Measurements from ENCODE around the gene CHRNG. TPM values are rescaled to one million over a fixed set of nuclear protein-coding genes. Genes with fewer than 3 reads are reported as not detected.
A peak's percentile ranks its signal among the peaks of the same experiment; 100 is the strongest.

Gene CHRNG
- total and polyA plus RNA-seq, 4 donors, result not detected

DNA sequence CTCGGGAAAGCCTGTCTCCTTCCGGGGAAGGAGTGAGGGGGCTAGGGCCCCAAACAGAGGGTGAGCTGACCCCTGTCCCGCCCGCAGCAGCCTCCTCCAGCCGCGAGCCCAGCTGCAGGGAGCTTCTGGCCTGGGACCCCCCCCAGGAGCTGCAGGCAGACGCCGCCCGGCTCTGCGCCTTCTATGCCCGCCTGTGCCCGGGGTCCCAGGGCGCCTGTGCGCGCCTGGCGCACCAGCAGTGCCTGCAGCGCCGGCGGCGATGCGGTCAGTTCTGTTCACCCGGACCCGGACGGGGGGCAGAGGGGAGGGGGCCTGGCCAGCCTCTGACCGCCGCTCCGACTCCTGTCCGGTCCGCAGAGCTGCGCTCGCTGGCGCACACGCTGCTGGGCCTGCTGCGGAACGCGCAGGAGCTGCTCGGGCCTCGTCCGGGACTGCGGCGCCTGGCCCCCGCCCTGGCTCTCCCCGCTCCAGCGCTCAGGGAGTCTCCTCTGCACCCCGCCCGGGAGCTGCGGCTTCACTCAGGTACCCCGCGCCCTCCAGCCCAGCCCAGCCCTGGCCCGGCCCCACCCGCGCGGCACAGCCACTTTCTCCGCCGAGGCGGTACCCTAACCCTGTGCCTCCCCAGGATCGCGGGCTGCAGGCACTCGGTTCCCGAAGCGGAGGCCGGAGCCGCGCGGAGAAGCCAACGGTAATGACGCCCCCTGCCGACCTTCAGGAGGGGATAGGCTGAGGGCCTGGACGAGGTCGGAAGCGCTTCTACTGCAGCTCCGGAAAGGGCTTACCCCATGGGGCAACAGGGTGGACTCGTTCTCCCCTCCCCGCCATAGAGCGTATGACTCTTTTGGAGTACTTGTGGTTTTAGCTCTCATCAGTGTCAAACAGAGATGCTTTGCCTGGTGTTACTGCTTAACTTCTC lies 15.6 kb upstream of the CHRNG start:
- WGBS, 2 donors, result 1% methylated on average over 68 to 75 of the region's 75 CpGs
- intact Hi-C loops (cut with DNase I), result loop anchor here in 1 of 2 donors (10.0 kb wide), 1 partner anchor 619 kb away; no protein-coding TSS in a partner anchor
- no peak for DNase-seq

DNA sequence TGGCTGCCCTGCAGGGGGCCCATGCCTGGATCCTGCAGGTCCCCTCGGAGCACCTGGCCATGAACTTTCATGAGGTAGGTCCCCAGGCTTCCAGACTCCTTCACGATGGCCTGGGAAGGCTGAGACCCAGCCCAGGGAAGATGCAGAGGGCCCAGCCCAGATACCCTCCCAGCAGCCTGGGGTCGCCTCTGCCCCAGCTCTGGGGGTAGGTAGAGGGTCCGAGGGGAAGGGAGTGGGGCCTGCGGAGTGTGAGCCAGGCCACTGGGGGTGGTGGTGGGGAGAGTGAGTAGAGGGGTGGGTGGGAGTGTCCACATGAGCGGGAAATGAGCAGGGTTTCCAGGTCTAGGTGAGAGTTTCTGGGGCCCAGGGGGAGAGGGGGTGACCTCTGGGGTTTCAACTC lies 14.7 kb upstream of the CHRNG start:
- intact Hi-C loops (cut with DNase I), result loop anchor here in 1 of 2 donors (10.0 kb wide), 1 partner anchor 620 kb away; no protein-coding TSS in a partner anchor
- ATAC-seq (ENCODE audit: low FRiP score), result no peak
- H3K27me3 ChIP-seq (ENCODE audit: control insufficient read depth in 1 of 2, insufficient read depth in 2 of 2, low read length in 1 of 2), result no peaks in the 10 kb centered on the region

More for the DNA sequence above, 15.6 kb upstream of the CHRNG start:
- ATAC-seq (ENCODE audit: low FRiP score), result no peak
- no peaks in the 10 kb centered on the region for H3K4me1 ChIP-seq (ENCODE audit: control insufficient read depth in 1 of 2, insufficient read depth in 2 of 2, low read length in 2 of 2)
- H3K4me3 ChIP-seq (ENCODE audit: low read length in 2 of 2), result no peak overlapping the region
- H3K27me3 ChIP-seq (ENCODE audit: control insufficient read depth in 1 of 2, insufficient read depth in 2 of 2, low read length in 1 of 2), result no peaks in the 10 kb centered on the region
- H3K9me3 ChIP-seq (ENCODE audit: control insufficient read depth, low read length), result no peaks in the 10 kb centered on the region
- H3K36me3 ChIP-seq (ENCODE audit: control insufficient read depth in 1 of 2, insufficient read depth in 2 of 2, low read length in 1 of 2), result no peaks in the 10 kb centered on the region
- no peak overlapping the region for H3K27ac ChIP-seq (ENCODE audit: low read depth in 1 of 2, low read length in 2 of 2)

DNA sequence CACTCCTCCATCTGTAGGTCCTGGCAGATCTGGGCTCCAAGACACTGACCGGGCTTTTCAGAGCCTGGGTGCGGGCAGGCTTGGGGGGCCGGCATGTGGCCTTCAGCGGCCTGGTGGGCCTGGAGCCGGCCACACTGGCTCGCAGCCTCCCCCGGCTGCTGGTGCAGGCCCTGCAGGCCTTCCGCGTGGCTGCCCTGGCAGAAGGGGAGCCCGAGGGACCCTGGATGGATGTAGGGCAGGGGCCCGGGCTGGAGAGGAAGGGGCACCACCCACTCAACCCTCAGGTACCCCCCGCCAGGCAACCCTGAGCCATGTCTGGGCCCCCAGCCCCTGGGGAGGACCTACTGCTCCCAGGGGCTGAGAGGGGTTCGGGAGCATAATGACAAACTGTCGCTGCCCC lies 14.3 kb upstream of the CHRNG start:
- H3K36me3 ChIP-seq (ENCODE audit: control insufficient read depth in 1 of 2, insufficient read depth in 2 of 2, low read length in 1 of 2), result no peaks in the 10 kb centered on the region
- intact Hi-C loops (cut with DNase I), result loop anchor here in 1 of 2 donors (10.0 kb wide), 1 partner anchor 620 kb away; no protein-coding TSS in a partner anchor
- H3K4me1 ChIP-seq (ENCODE audit: control insufficient read depth in 1 of 2, insufficient read depth in 2 of 2, low read length in 2 of 2), result no peaks in the 10 kb centered on the region
- no peaks in the 10 kb centered on the region for H3K27me3 ChIP-seq (ENCODE audit: control insufficient read depth in 1 of 2, insufficient read depth in 2 of 2, low read length in 1 of 2)
- no peak for DNase-seq
- no peak overlapping the region for H3K27ac ChIP-seq (ENCODE audit: low read depth in 1 of 2, low read length in 2 of 2)
- no peak for ATAC-seq (ENCODE audit: low FRiP score)
- no peak overlapping the region for H3K4me3 ChIP-seq (ENCODE audit: low read length in 2 of 2)
- WGBS, 2 donors, result 78 to 82% methylated on average over 13 to 14 of the region's 14 CpGs
- H3K9me3 ChIP-seq (ENCODE audit: control insufficient read depth, low read length), result no peaks in the 10 kb centered on the region

More for the DNA sequence above, 14.7 kb upstream of the CHRNG start:
- no peaks in the 10 kb centered on the region for H3K4me1 ChIP-seq (ENCODE audit: control insufficient read depth in 1 of 2, insufficient read depth in 2 of 2, low read length in 2 of 2)
- no peak overlapping the region for H3K4me3 ChIP-seq (ENCODE audit: low read length in 2 of 2)
- H3K27ac ChIP-seq (ENCODE audit: low read depth in 1 of 2, low read length in 2 of 2), result no peak overlapping the region
- WGBS, 2 donors, result 67 to 69% methylated on average over 5 to 6 of the region's 6 CpGs
- no peaks in the 10 kb centered on the region for H3K9me3 ChIP-seq (ENCODE audit: control insufficient read depth, low read length)
- no peak for DNase-seq
- H3K36me3 ChIP-seq (ENCODE audit: control insufficient read depth in 1 of 2, insufficient read depth in 2 of 2, low read length in 1 of 2), result no peaks in the 10 kb centered on the region

DNA sequence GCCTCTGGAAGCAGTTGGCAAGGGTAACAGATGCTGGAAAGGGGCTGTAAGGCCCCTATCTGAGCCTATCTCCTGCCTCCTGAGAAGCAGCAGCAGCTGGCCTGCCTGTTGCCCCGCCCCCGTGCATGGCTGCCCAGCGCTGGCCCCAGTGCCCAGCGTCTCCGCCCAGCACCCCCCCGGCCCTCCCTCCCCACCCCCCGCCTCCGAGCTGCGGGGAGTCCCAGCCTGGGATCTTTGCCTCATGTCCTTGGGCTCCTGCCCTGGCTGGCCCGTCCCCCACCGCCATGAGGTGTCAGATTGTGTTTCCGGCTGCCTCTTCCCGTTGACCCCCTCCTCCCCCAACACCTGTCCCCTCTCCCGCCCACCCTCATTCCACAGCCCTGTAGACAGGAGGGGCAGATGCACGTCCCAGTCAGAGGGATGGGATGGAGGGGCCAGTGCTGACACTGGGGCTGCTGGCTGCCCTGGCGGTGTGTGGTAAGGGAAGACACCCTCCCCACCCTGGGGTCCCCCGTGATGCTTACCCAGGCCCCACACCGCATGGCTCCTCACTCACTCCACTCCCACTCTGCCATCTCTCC lies 13.6 kb upstream of the CHRNG start, which contains the start of gene CHRND:
CHRND (plus strand) TSS at position 370 of the 581 bp plus-strand sequence; CDS start at position 426, 56 bp downstream.
- Histone ChIP-seq H3K36me3 (ENCODE audit: control insufficient read depth in 1 of 2, insufficient read depth in 2 of 2, low read length in 1 of 2) (no peaks in the 10 kb centered on the region), H3K4me3 (ENCODE audit: low read length in 2 of 2) (no peak within 1 kb of the TSS), H3K27ac (ENCODE audit: low read depth in 1 of 2, low read length in 2 of 2) (no peak within 1 kb of the TSS), H3K27me3 (ENCODE audit: control insufficient read depth in 1 of 2, insufficient read depth in 2 of 2, low read length in 1 of 2) (no peaks in the 10 kb centered on the region), H3K4me1 (ENCODE audit: control insufficient read depth in 1 of 2, insufficient read depth in 2 of 2, low read length in 2 of 2) (no peaks in the 10 kb centered on the region), H3K9me3 (ENCODE audit: control insufficient read depth, low read length) (no peaks in the 10 kb centered on the region)
- DNase-seq (no peak), ATAC-seq (ENCODE audit: low FRiP score) (no peak)
- 18 to 20% methylated on average over 13 to 18 of the region's 18 CpGs for WGBS, 2 donors
- intact Hi-C loops (cut with DNase I), result loop anchor here in 1 of 2 donors (10.0 kb wide), 1 partner anchor 621 kb away; no protein-coding TSS in a partner anchor

DNA sequence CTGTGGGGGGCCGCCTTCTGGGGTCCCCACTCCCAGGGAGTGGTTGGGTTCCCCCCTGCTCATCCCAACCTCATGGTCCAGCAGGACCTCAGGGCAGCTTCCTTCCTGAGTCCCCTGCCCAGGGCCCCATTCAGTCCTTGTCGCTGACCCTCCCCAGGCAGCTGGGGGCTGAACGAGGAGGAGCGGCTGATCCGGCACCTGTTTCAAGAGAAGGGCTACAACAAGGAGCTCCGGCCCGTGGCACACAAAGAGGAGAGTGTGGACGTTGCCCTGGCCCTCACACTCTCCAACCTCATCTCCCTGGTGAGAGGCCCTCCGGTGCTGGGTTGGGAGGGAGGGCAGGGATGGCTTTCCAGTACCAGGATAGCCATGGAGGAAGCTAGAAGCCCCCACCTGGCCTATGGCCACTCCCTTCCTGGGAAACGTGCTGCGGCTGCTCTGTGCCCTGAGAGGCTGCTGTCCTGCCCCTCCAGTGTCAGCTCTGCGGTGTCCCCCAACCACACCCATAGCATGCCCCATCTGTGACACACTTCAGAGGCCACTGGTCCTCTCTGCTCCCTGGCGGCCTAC lies 13.0 kb upstream of the CHRNG start:
- H3K27ac ChIP-seq (ENCODE audit: low read depth in 1 of 2, low read length in 2 of 2), result no peak overlapping the region
- H3K4me3 ChIP-seq (ENCODE audit: low read length in 2 of 2), result no peak overlapping the region
- WGBS, 2 donors, result 77 to 83% methylated on average over 12 to 13 of the region's 13 CpGs
- ATAC-seq (ENCODE audit: low FRiP score) (no peak), DNase-seq (no peak)
- H3K36me3 ChIP-seq (ENCODE audit: control insufficient read depth in 1 of 2, insufficient read depth in 2 of 2, low read length in 1 of 2), result no peaks in the 10 kb centered on the region
- H3K27me3 ChIP-seq (ENCODE audit: control insufficient read depth in 1 of 2, insufficient read depth in 2 of 2, low read length in 1 of 2), result no peaks in the 10 kb centered on the region
- intact Hi-C loops (cut with DNase I), result loop anchor here in 1 of 2 donors (10.0 kb wide), 1 partner anchor 622 kb away; no protein-coding TSS in a partner anchor
- H3K4me1 ChIP-seq (ENCODE audit: control insufficient read depth in 1 of 2, insufficient read depth in 2 of 2, low read length in 2 of 2), result no peaks in the 10 kb centered on the region
- no peaks in the 10 kb centered on the region for H3K9me3 ChIP-seq (ENCODE audit: control insufficient read depth, low read length)

DNA sequence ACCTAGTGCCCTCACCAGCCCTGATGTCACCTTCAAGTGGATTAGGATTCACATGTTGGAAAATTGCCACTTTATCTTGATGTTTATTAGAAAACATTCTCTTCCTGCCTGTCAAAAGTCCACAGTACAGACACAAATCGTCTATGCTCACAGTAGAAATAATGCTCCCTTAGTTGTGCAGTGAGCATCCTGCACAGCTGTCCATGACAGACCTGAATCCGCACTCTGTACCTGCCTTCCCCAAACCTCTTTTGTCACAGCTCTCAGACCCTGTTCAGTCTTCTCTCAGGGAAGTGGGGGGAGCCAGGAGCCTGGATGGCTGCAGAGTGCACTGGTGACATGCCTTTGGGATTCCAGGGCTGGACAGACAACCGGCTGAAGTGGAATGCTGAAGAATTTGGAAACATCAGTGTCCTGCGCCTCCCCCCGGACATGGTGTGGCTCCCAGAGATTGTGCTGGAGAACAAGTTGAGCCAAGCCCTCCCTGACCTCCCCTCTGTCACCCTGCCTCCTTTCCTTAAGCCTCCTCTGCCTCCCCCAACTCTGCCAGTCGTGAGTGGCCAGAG lies 11.5 kb upstream of the CHRNG start:
- Histone ChIP-seq H3K9me3 (ENCODE audit: control insufficient read depth, low read length) (no peaks in the 10 kb centered on the region), H3K27me3 (ENCODE audit: control insufficient read depth in 1 of 2, insufficient read depth in 2 of 2, low read length in 1 of 2) (no peaks in the 10 kb centered on the region), H3K36me3 (ENCODE audit: control insufficient read depth in 1 of 2, insufficient read depth in 2 of 2, low read length in 1 of 2) (no peaks in the 10 kb centered on the region), H3K4me3 (ENCODE audit: low read length in 2 of 2) (no peak overlapping the region), H3K4me1 (ENCODE audit: control insufficient read depth in 1 of 2, insufficient read depth in 2 of 2, low read length in 2 of 2) (no peaks in the 10 kb centered on the region), H3K27ac (ENCODE audit: low read depth in 1 of 2, low read length in 2 of 2) (no peak overlapping the region)
- DNase-seq (no peak), ATAC-seq (ENCODE audit: low FRiP score) (no peak)
- 77 to 81% methylated on average over 6 of the region's 6 CpGs for WGBS, 2 donors
- intact Hi-C loops (cut with DNase I), result loop anchor here in 1 of 2 donors (10.0 kb wide), 1 partner anchor 623 kb away; no protein-coding TSS in a partner anchor

DNA sequence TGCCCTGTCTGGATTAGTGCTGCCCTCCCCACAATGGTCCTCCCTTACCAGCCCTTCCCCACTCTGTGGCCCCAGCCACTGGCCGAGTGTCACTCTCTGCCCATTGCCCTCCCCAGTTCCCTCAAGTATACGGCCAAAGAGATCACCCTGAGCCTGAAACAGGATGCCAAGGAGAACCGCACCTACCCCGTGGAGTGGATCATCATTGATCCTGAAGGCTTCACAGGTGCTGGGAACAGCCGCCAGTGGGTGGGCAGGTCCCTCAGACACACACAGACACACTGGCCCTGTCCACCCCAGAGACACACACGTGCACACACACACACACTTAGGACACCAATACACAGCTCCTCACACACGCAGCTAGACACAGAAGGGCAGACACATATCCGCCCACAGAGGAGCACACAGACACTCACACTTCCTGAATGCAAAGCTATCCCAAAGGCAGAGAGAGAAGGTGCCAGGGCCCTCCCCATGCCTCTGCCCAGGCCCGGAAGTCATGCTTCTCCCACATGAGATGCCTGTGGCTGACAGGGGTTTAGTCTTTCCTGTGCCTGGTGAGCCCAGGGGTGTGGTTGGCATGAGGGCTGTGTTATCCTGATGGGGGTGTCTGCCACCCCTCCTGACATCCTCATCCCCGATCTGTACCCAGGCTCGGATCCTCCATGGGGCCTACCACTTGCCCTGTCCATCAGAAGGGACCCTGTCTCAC lies 10.6 kb upstream of the CHRNG start:
- Histone ChIP-seq H3K27ac (ENCODE audit: low read depth in 1 of 2, low read length in 2 of 2) (no peak overlapping the region), H3K9me3 (ENCODE audit: control insufficient read depth, low read length) (no peaks in the 10 kb centered on the region), H3K36me3 (ENCODE audit: control insufficient read depth in 1 of 2, insufficient read depth in 2 of 2, low read length in 1 of 2) (no peaks in the 10 kb centered on the region), H3K4me3 (ENCODE audit: low read length in 2 of 2) (no peak overlapping the region), H3K4me1 (ENCODE audit: control insufficient read depth in 1 of 2, insufficient read depth in 2 of 2, low read length in 2 of 2) (no peaks in the 10 kb centered on the region), H3K27me3 (ENCODE audit: control insufficient read depth in 1 of 2, insufficient read depth in 2 of 2, low read length in 1 of 2) (no peaks in the 10 kb centered on the region)
- 80 to 84% methylated on average over 11 of the region's 11 CpGs for WGBS, 2 donors
- intact Hi-C loops (cut with DNase I), result loop anchor here in 1 of 2 donors (10.0 kb wide), 1 partner anchor 624 kb away; no protein-coding TSS in a partner anchor
- ATAC-seq (ENCODE audit: low FRiP score) (no peak), DNase-seq (peak; percentile 38 to 50)
